GM12878 (cell line): ENCODE data around the gene LY6G5C. TPM values are rescaled to one million over a fixed set of nuclear protein-coding genes. Genes with fewer than 3 reads are reported as not detected.

Source experiments
- ATAC-seq: fragments of 200-7000 bp; cut with Tn5 transposase; 3 replicates; pipeline ENCODE4 v1.9.1; 2020; ENCODE audit warnings: mild to moderate bottlenecking, moderate library complexity
- BruUV-seq: library from RNA; stranded (reverse); fragments of 400-500 nt; replicated peaks from 2 replicates; lab custom pipeline; 2021; lab: Mats Ljungman, UMichigan
- CTCF ChIA-PET: fragments of 300-600 bp; sonication (Branson Sonifier 250); formaldehyde crosslinking; extraction: SDS; loops from one replicate; lab custom pipeline; 2021; ENCODE audit warnings: inconsistent platforms; lab: Yijun Ruan, JAX
- POLR2A ChIA-PET: fragments of 350-600 bp; formaldehyde crosslinking; extraction: SDS; loops from one replicate; lab custom pipeline; 2021; ENCODE audit warnings: inconsistent platforms; lab: Charles Lee
- RAD21 ChIA-PET: fragments of 300-600 bp; sonication (Branson Sonifier 250); formaldehyde crosslinking; loops from one replicate; lab custom pipeline; 2023; ENCODE audit warnings: antibody characterized with exemption; ENCODE audit not compliant: unreplicated experiment; lab: Charles Lee
- SMC1A ChIA-PET: fragments of 300-600 bp; sonication (Branson Sonifier 250); formaldehyde crosslinking; loops from one replicate; lab custom pipeline; 2023; ENCODE audit not compliant: unreplicated experiment, uncharacterized antibody; lab: Charles Lee
- DNase-seq: peaks from one replicate; pipeline ENCODE4 v3.0.0-alpha.2; 2011; ENCODE audit warnings: low read depth, low spot score
- FAIRE-seq: peaks from 3 replicates; lab custom pipeline; 2011; peaks lifted over from hg19 to GRCh38; lab: Jason Lieb, UNC
- H2AFZ ChIP-seq: 2 replicates; pipeline ENCODE4 v1.6.0; 2011; ENCODE audit warnings: low read depth, low read length, control low read depth; ENCODE audit not compliant: control insufficient read depth
- H3K27ac ChIP-seq: 2 replicates; pipeline ENCODE4 v1.5.1; 2011; ENCODE audit warnings: control low read depth; ENCODE audit not compliant: control insufficient read depth, insufficient read depth
- H3K27me3 ChIP-seq, 2 experiments: replicated peaks in 1 of 2; 2 replicates each; pipeline versions ENCODE4 v1.6.0 to v1.6.1; 2011; ENCODE audit warnings: low read length in 1 of 2; ENCODE audit not compliant: control insufficient read depth in 2 of 2, insufficient read depth in 2 of 2
- H3K36me3 ChIP-seq, 2 experiments: 2 replicates each; pipeline ENCODE4 v1.5.1; 2011; ENCODE audit warnings: low read length in 1 of 2; ENCODE audit not compliant: control insufficient read depth in 2 of 2, insufficient read depth in 2 of 2
- H3K4me1 ChIP-seq: 2 replicates; pipeline ENCODE4 v1.6.1; 2011; ENCODE audit warnings: mild to moderate bottlenecking, low read length, moderate library complexity, mixed read lengths; ENCODE audit not compliant: control insufficient read depth, insufficient read depth
- H3K4me2 ChIP-seq: 2 replicates; pipeline ENCODE4 v1.6.0; 2011; ENCODE audit warnings: control low read depth; ENCODE audit not compliant: control insufficient read depth, insufficient read depth
- H3K4me3 ChIP-seq: fragments of 200-600 bp; sonication (generic); 2 replicates; pipeline ENCODE4 v1.5.1; 2016
- H3K79me2 ChIP-seq: 2 replicates; pipeline ENCODE4 v1.6.0; 2011; ENCODE audit warnings: low read length; ENCODE audit not compliant: control insufficient read depth, insufficient read depth
- H3K9ac ChIP-seq: 2 replicates; pipeline ENCODE4 v1.8.0; 2011; ENCODE audit warnings: low read length, control low read depth, mixed read lengths; ENCODE audit not compliant: control insufficient read depth, insufficient read depth
- H3K9me3 ChIP-seq: replicated peaks from 3 replicates; pipeline ENCODE4 v1.5.1; 2011; ENCODE audit warnings: mild to moderate bottlenecking, low read length; ENCODE audit not compliant: control insufficient read depth, insufficient read depth
- H4K20me1 ChIP-seq: 2 replicates; pipeline ENCODE4 v1.6.0; 2011; ENCODE audit not compliant: control insufficient read depth, insufficient read depth
- CBFB ChIP-seq: IDR thresholded peaks from 2 replicates; pipeline ENCODE4 v1.6.1; 2016; ENCODE audit warnings: antibody characterized with exemption, low read depth
- CBX3 ChIP-seq: fragments of 200-600 bp; sonication (generic); IDR thresholded peaks from 2 replicates; pipeline ENCODE4 v1.6.1; 2016; ENCODE audit warnings: low read depth, borderline replicate concordance
- CHD1 ChIP-seq: IDR thresholded peaks from 2 replicates; pipeline ENCODE4 v1.6.1; 2012; ENCODE audit warnings: low read depth, low read length, improper control_type of control experiment
- CREB1 ChIP-seq: IDR thresholded peaks from 2 replicates; pipeline ENCODE4 v1.6.1; 2012; ENCODE audit warnings: low read depth, mild to moderate bottlenecking, inconsistent platforms
- HDAC2 ChIP-seq: fragments of 200-600 bp; sonication (generic); IDR thresholded peaks from 2 replicates; pipeline ENCODE4 v1.6.1; 2017
- IKZF2 ChIP-seq, 2 experiments: fragments of 450-650 bp; IDR thresholded peaks; 2 replicates each; pipeline ENCODE4 v1.6.1; 2017; ENCODE audit warnings: mild to moderate bottlenecking in 2 of 2, moderate library complexity in 2 of 2
- MEF2A ChIP-seq: IDR thresholded peaks from 2 replicates; pipeline ENCODE4 v1.6.1; 2011; ENCODE audit warnings: low read depth, mild to moderate bottlenecking, low read length, moderate library complexity; ENCODE audit not compliant: insufficient read depth
- NR2F1 ChIP-seq: fragments of 450-650 bp; conservative IDR thresholded peaks from 2 replicates; pipeline ENCODE4 v1.6.1; 2017; ENCODE audit warnings: mild to moderate bottlenecking
- PAX5 ChIP-seq: IDR thresholded peaks from 2 replicates; pipeline ENCODE4 v1.6.1; 2011; ENCODE audit warnings: low read depth, low read length, borderline replicate concordance
- RAD21 ChIP-seq: IDR thresholded peaks from 2 replicates; pipeline ENCODE4 v1.6.1; 2011; ENCODE audit warnings: mild to moderate bottlenecking, low read depth, low read length, moderate library complexity; ENCODE audit not compliant: insufficient read depth
- RAD51 ChIP-seq: fragments of 450-650 bp; IDR thresholded peaks from 2 replicates; pipeline ENCODE4 v1.6.1; 2016; ENCODE audit warnings: moderate library complexity, mild to moderate bottlenecking, inconsistent platforms
- RBBP5 ChIP-seq: fragments of 200-600 bp; sonication (generic); conservative IDR thresholded peaks from 2 replicates; pipeline ENCODE4 v1.6.1; 2016
- SPI1 ChIP-seq: IDR thresholded peaks from 2 replicates; pipeline ENCODE4 v1.6.1; 2011; ENCODE audit warnings: low read depth, mild to moderate bottlenecking, low read length, moderate library complexity, borderline replicate concordance; ENCODE audit not compliant: insufficient read depth
- SREBF2 ChIP-seq: IDR thresholded peaks from 2 replicates; pipeline ENCODE4 v1.6.1; 2012; ENCODE audit warnings: mild to moderate bottlenecking, low read length
- SUZ12 ChIP-seq: fragments of 200-600 bp; sonication (generic); IDR thresholded peaks from one replicate; pipeline ENCODE4 v1.6.1; 2018; ENCODE audit warnings: antibody characterized with exemption, mild to moderate bottlenecking; ENCODE audit not compliant: unreplicated experiment
- TCF3 ChIP-seq: IDR thresholded peaks from 2 replicates; pipeline ENCODE4 v1.6.1; 2012; ENCODE audit warnings: low read depth, mild to moderate bottlenecking, low read length, borderline replicate concordance; ENCODE audit not compliant: insufficient read depth
- YBX1 ChIP-seq: fragments of 450-650 bp; IDR thresholded peaks from 2 replicates; pipeline ENCODE4 v1.6.1; 2016; ENCODE audit warnings: antibody characterized with exemption
- ZNF207 ChIP-seq: fragments of 450-650 bp; IDR thresholded peaks from 2 replicates; pipeline ENCODE4 v1.6.1; 2014; ENCODE audit warnings: antibody characterized with exemption, mild to moderate bottlenecking, borderline replicate concordance
- ZNF622 ChIP-seq: fragments of 450-650 bp; IDR thresholded peaks from 2 replicates; pipeline ENCODE4 v1.6.1; 2017; ENCODE audit warnings: mild to moderate bottlenecking, inconsistent platforms
- ZSCAN29 ChIP-seq: fragments of 450-650 bp; IDR thresholded peaks from 2 replicates; pipeline ENCODE4 v1.6.1; 2017; ENCODE audit warnings: mild to moderate bottlenecking, moderate library complexity
- whole genome bisulfite sequencing: methylation state at CpG from one replicate; pipeline ENCODE4 v1.1.6; 2016; ENCODE audit warnings: low lambda C conversion rate; ENCODE audit not compliant: insufficient replicate concordance, insufficient coverage; ENCODE audit errors: missing lambda C conversion rate; 5-methylcytosine and 5-hydroxymethylcytosine counted together
- in situ Hi-C: fragments of 300-500 bp; cut with MboI; formaldehyde crosslinking; loops from 9 replicates; pipeline ENCODE4 v1.14.3; 2018; ENCODE audit warnings: mixed read lengths
- intact Hi-C: fragments of 100-400 bp; cut with micrococcal nuclease; formaldehyde crosslinking; loops from one replicate; pipeline ENCODE4 v1.14.2; 2022; ENCODE audit not compliant: unreplicated experiment
- polyA plus RNA-seq, 11 experiments: library from polyadenylated mRNA; depleted of rRNA in 4 of 11; unstranded in 6 of 11; stranded (reverse) in 5 of 11; fragments of >200 nt; fragmentation: Nextera tagmentation in 4 of 11; fragmentation: Illumina TruSeq in 1 of 11; extraction: Ambion mirVana in 4 of 11; extraction: Trizol in 1 of 11; gene quantifications; 1 replicate in 1 of 11; 2 replicates in 10 of 11; pipeline versions ENCODE4 v1.2.1 to v1.2.3, GENCODE V29; 2011 to 2016; ENCODE audit warnings: inconsistent platforms in 2 of 11, missing spikeins in 2 of 11, low read depth in 1 of 11
- total RNA-seq, 4 experiments: library from RNA; depleted of rRNA in 3 of 4; stranded (reverse); fragments of >200 nt in 3 of 4; fragmentation: Illumina TruSeq in 1 of 4; extraction: Trizol in 1 of 4; gene quantifications; 2 replicates each; pipeline versions ENCODE4 v1.2.1 to v1.2.3, GENCODE V29; 2013 to 2021

Gene LY6G5C
- total and polyA plus RNA-seq, 10 of the 15 experiments (the other 5 are each of a cell fraction or from before 2014, with no cell fraction given) = 0.76 to 6.1 (median 1.7) TPM

DNA sequence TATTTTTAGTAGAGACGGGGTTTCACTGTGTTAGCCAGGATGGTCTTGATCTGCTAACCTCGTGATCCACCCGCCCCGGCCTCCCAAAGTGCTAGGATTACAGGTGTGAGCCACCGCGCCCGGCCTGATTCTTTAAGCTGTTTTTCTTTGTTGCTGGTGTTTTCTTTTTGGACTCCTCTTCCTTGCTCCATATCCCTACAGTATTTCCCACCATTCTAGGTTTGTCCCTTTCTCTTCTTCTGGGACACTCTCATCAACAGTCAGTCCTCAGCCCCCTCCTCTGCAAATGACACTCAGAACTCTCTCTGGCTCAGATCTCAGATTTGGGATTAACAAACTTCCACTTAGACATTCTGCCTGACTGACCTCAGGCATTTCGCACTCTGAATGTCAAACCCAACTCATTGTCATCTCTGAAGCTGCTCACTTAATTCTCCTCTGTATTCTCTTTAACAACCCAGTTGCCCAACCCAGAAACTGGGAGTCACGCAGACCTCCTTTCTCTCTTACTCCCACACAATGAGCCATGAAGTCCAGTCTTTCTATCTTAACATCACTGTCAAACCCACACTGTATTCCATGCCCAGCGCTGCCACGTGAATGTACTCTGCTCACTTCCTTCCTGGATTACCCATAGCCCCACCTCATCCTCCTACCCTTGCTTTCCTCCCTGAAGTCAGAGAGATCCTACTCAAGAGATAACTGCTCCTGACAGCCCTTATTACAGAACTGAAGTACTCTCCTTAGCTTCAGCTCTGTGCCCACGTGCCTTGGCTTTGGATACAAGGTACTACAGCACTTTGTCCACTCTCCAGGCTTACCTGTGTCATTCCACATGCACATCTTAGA, 44.9 kb upstream of the LY6G5C start:
- CTCF ChIA-PET = interaction anchor here (1.2 to 1.7 kb wide), 3 partner anchors 43 to 105 kb away, joined by 3 to 5 read pairs (median 4); partner anchors contain the start of gene HSPA1B
- intact Hi-C loops = no loop called here

More for the DNA sequence above, 44.9 kb upstream of the LY6G5C start:
- H4K20me1 ChIP-seq = no peaks in the 10 kb centered on the region
- no peaks in the 10 kb centered on the region for H3K79me2 ChIP-seq
- ChIA-PET POLR2A (interaction anchor here (0.6 kb wide), 1 partner anchor 279 kb away, joined by 3 read pairs; no protein-coding TSS in a partner anchor), RAD21 (interaction anchor here (0.8 kb wide), 1 partner anchor 44 kb away, joined by 5 read pairs; no protein-coding TSS in a partner anchor), SMC1A (interaction anchor here (5.3 kb wide), 1 partner anchor 13 kb away, joined by 45 read pairs; the partner anchor contains the start of genes CLIC1 and MSH5)
- no peak overlapping the region for H2AFZ ChIP-seq
- H3K9ac ChIP-seq = no peak overlapping the region
- H3K27ac ChIP-seq = no peak overlapping the region
- H3K4me3 ChIP-seq = no peak overlapping the region
- no peak for DNase-seq
- no TSS peak for BruUV-seq
- ATAC-seq = no peak
- no peaks in the 10 kb centered on the region for H3K9me3 ChIP-seq
- peaks cover 24% of the 10 kb centered on the region for H3K4me1 ChIP-seq
- no peak for FAIRE-seq
- H3K36me3 ChIP-seq = peaks cover 0 to 2% of the 10 kb centered on the region in 2 experiments; a peak in 3 of 4 replicates
- no peak overlapping the region for H3K4me2 ChIP-seq
- in situ Hi-C loops = no loop called here
- TF ChIP-seq TCF3 = no peak
- no peak for TF ChIP-seq SPI1
- TF ChIP-seq PAX5 = no peak
- no peak for TF ChIP-seq SUZ12
- TF ChIP-seq YBX1 = no peak
- TF ChIP-seq CBX3 = no peak
- TF ChIP-seq CBFB = no peak
- TF ChIP-seq ZSCAN29 = no peak
- TF ChIP-seq NR2F1 = no peak
- no peak for TF ChIP-seq RAD21
- no peak for TF ChIP-seq IKZF2 (IDR thresholded peaks at IDR 0.05)
- no peak for TF ChIP-seq ZNF207
- no peak for TF ChIP-seq CREB1
- no peak for TF ChIP-seq HDAC2
- TF ChIP-seq SREBF2 = no peak
- no peak for TF ChIP-seq CHD1
- no peak for TF ChIP-seq RAD51
- no peak for TF ChIP-seq ZNF622
- TF ChIP-seq MEF2A = no peak
- TF ChIP-seq RBBP5 = no peak
- H3K27me3 ChIP-seq = no peaks in the 10 kb centered on the region; a peak in 1 of 4 replicates
- 87% methylated on average over 12 of the region's 12 CpGs for WGBS
